Epithelial cell of proximal tubule (primary cell): ENCODE data around the gene PTPRO. TPM values are rescaled to one million over a fixed set of nuclear protein-coding genes. Genes with fewer than 3 reads are reported as not detected.

Source experiments
- DNase-seq: peaks from one replicate; pipeline ENCODE4 v3.0.0-alpha.2; 2011; ENCODE audit warnings: low read depth
- H3K4me3 ChIP-seq: 2 replicates; pipeline ENCODE4 v1.5.1; 2011; ENCODE audit warnings: low read depth, mild to moderate bottlenecking, low read length
- total RNA-seq: library from RNA; depleted of rRNA; stranded (reverse); fragments of >200 nt; gene quantifications from 2 replicates; pipeline ENCODE4 v1.2.3, GENCODE V29; 2015
- TF ChIP-seq, protein P1 (sequence below): conservative IDR thresholded peaks from 2 replicates; pipeline ENCODE4 v1.5.1; 2012; ENCODE audit warnings: low read depth, mild to moderate bottlenecking, low read length

The PTPRO gene
- total RNA-seq, 1 donor from 2014 or later, result 1.3 TPM

DNA sequence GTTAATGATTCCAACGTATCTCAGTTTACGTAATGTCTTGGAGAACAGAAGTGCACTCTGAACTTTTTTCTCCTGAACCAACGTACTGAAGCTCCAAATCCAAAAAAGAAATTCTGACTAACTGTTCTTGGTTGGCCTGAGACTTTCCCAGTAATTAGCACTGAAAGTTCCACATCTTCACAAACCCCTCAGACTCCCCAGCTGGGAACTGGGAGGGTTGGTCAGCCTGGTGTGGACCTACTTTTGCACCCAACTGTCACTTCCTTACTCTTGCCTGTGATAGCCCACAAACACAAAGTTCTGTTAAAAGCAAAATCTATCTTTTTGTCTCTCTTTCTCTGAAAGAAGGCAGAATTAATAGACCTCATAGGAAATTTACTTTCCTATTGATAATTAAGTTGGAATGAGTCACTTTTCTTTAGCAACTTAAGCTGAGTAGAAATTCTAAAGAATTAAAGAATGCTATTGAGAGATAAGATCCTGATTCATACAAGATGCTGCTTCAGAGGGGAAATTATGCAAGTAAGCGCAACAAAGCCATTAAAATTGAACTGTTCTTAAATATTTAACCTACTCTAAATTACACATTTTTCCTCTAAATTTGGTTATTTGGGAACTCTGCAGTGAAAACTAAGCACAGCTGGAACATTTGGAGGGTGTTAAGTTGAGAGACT is 311.8 kb downstream of the PTPRO start:
- TF ChIP-seq, protein P1, sequence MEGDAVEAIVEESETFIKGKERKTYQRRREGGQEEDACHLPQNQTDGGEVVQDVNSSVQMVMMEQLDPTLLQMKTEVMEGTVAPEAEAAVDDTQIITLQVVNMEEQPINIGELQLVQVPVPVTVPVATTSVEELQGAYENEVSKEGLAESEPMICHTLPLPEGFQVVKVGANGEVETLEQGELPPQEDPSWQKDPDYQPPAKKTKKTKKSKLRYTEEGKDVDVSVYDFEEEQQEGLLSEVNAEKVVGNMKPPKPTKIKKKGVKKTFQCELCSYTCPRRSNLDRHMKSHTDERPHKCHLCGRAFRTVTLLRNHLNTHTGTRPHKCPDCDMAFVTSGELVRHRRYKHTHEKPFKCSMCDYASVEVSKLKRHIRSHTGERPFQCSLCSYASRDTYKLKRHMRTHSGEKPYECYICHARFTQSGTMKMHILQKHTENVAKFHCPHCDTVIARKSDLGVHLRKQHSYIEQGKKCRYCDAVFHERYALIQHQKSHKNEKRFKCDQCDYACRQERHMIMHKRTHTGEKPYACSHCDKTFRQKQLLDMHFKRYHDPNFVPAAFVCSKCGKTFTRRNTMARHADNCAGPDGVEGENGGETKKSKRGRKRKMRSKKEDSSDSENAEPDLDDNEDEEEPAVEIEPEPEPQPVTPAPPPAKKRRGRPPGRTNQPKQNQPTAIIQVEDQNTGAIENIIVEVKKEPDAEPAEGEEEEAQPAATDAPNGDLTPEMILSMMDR, result no peak
- DNase-seq, result no peak
- H3K4me3 ChIP-seq, result no peak overlapping the region

DNA sequence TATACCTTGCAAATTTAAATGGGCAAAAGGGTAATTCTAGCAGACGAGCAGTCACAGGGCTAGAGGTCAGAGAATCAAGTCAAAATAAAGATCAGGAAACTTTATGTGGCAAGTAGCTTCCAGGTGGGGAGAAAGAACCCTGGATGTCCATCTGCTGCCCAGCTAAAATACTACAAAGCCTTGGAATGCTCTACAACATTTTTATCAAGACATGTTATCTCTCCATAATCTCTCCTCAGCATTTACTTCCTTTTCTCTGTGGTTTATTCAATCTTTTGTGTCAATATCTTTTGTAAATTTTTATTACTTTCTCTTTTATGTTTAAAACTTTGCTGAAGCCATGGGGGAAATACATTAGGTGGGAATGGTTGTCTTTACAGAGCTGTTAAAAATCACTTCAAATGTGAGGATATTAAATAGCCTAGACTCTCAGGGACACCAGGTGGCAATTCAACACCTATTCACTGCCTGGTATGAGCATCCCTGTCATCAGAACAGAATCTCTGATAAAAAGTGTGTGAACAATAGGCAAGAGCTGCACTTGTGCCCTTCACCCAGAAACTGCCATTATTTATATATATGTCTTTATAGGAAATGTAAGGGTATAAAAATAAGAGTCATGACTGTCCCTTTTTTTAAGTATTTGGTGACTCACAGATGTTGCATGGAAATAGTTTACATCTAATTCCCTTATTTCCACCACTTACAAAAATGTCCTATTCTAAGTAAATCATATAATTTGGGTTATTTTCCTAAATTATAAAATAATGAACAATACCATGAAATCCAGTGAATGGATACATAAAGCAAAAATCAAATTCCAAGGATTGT is 314.0 kb downstream of the PTPRO start:
- TF ChIP-seq, protein P1, result no peak
- DNase-seq, result no peak

DNA sequence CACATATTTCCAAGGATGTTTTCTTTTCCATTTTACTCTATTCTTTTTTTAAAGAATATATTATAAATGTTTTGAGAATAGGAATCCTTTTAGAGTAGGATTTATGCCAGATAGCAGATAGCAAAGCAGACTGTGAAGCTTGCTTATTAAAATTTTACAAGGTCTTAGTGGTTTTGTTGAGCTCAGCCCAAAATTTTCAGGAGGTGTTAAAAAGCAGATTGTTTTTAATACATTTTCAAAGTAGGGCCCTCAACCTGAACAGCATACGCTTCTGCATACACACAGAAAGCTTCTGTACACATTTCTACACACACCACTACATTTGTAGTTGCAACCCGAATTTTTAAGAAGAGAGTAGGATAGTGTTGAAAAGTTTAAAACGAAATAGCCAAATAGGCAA is 315.9 kb downstream of the PTPRO start:
- TF ChIP-seq, protein P1, result no peak
- no peak for DNase-seq
- no peak overlapping the region for H3K4me3 ChIP-seq

More for the DNA sequence above, 314.0 kb downstream of the PTPRO start:
- H3K4me3 ChIP-seq, result no peak overlapping the region

DNA sequence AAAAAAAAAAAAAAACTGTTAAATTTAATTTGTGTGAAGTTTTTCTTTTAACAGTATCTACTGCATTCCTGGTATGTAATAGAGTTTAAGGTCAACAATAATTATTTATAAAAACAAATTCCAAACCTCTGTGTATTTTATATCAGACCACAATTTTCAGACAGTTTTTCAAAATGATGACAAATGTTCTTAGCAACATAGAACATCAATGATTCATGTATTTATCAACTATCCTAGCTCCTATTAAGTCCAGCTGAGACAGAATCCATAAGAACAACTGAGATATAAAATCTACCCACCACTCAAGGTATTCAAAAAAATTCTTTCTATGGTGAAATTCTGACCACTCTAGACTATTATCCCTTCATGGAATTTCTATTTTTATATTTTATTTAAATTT is 322.4 kb downstream of the PTPRO start:
- H3K4me3 ChIP-seq, result no peak overlapping the region
- DNase-seq, result no peak
- TF ChIP-seq, protein P1, result no peak

DNA sequence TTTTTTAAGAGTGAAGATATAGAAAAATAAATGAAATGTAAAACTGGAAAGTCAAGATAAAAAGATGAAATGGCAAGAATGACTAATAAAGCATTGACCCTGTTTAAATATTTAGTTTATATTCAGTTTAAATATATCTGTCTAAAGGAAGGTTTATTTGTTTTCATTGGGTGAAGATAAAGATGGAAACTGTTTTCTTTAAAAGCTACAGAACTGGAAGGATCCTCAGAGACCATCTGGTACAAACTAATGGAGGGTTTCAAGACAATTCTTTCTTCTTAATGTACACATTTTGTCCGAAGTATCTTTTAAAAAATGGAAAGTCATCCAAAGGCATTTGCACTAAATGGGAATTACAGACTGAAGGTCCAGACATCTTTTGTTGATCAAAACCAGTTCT is 324.3 kb downstream of the PTPRO start:
- DNase-seq, result no peak
- TF ChIP-seq, protein P1, result no peak
- no peak overlapping the region for H3K4me3 ChIP-seq

Other genes with a start within 250 kb of the PTPRO start
- 0.51 and 1.4 TPM in 2 replicates for gene RERG, start 101.1 kb upstream of the PTPRO start, total RNA-seq